Peyer's patch (tissue), 4 donors: ENCODE results near the gene PNKP. TPM values are rescaled to one million over a fixed set of nuclear protein-coding genes. Genes with fewer than 3 reads are reported as not detected.

Experiments
- DNase-seq, 3 donors: peaks; one replicate each; pipeline ENCODE4 v3.0.0-alpha.2; 2017 to 2019
- H3K27ac ChIP-seq, 4 donors: fragments of 200-600 bp; sonication (generic); one replicate each; pipeline ENCODE4 v1.5.1; 2016 to 2019
- H3K27me3 ChIP-seq, 2 donors: fragments of 200-600 bp; sonication (generic); one replicate each; pipeline ENCODE4 v1.5.1; 2019
- H3K36me3 ChIP-seq, 3 donors: fragments of 200-600 bp; sonication (generic); one replicate each; pipeline ENCODE4 v1.5.1; 2016 to 2019
- H3K4me1 ChIP-seq, 4 donors: fragments of 200-600 bp; sonication (generic); one replicate each; pipeline ENCODE4 v1.5.1; 2016 to 2019
- H3K4me3 ChIP-seq, 4 donors: fragments of 200-600 bp; sonication (generic); 1 replicate in 3 of 4; 2 replicates in 1 of 4; pipeline ENCODE4 v1.5.1; 2016 to 2019; ENCODE audit warnings: mild to moderate bottlenecking in 1 of 4
- H3K9me3 ChIP-seq, 4 donors: fragments of 200-600 bp; sonication (generic); one replicate each; pipeline ENCODE4 v1.5.1; 2016 to 2019; ENCODE audit warnings: mild to moderate bottlenecking in 1 of 4
- CTCF ChIP-seq, 6 experiments: fragments of 450-650 bp in 4 of 6; fragments of 200-600 bp in 2 of 6; sonication (generic) in 1 of 6; IDR thresholded peaks; one replicate each; pipeline ENCODE4 v1.5.1; 2017 to 2019; ENCODE audit warnings: antibody characterized with exemption in 6 of 6, mild to moderate bottlenecking in 3 of 6, moderate library complexity in 1 of 6
- POLR2A ChIP-seq, 2 donors: fragments of 450-650 bp; IDR thresholded peaks; one replicate each; pipeline ENCODE4 v1.5.1; 2017; ENCODE audit warnings: antibody characterized with exemption in 2 of 2, mild to moderate bottlenecking in 2 of 2, moderate library complexity in 2 of 2
- total RNA-seq, 4 donors: library from RNA; depleted of rRNA; stranded (reverse); fragments of >200 nt; gene quantifications; one replicate each; pipeline ENCODE4 v1.1.0, GENCODE V29; 2016

Gene PNKP
- total RNA-seq, 4 donors from 2014 or later: 58.7 to 235 (median 118) TPM

- no peak overlapping the region for H3K4me3 ChIP-seq
- no peaks in the 10 kb centered on the region for H3K9me3 ChIP-seq
- H3K27ac ChIP-seq: no peak overlapping the region
- H3K36me3 ChIP-seq: peaks cover 0 to 77% (median 0%) of the 10 kb centered on the region in 3 donors
- no peaks in the 10 kb centered on the region for H3K4me1 ChIP-seq
- no peak for DNase-seq
- TF ChIP-seq POLR2A (IDR thresholded peaks at IDR 0.05) (no peak), CTCF (IDR thresholded peaks at IDR 0.05) (no peak)
- no peaks in the 10 kb centered on the region for H3K27me3 ChIP-seq
These were observed 31.0 kb downstream of the PNKP start for GRCh38 chr19:49836176-49837008.

- H3K27me3 ChIP-seq: no peaks in the 10 kb centered on the region
- no peak for TF ChIP-seq CTCF (IDR thresholded peaks at IDR 0.05)
- H3K4me3 ChIP-seq: no peak overlapping the region
- no peak overlapping the region for H3K27ac ChIP-seq
- H3K4me1 ChIP-seq: no peaks in the 10 kb centered on the region
- no peak for DNase-seq
- no peaks in the 10 kb centered on the region for H3K9me3 ChIP-seq
- H3K36me3 ChIP-seq: peaks cover 0 to 85% (median 0%) of the 10 kb centered on the region in 3 donors
These were observed 31.8 kb downstream of the PNKP start for GRCh38 chr19:49835562-49835961.

GRCh38 chr19:49833599-49833998 lies 33.8 kb downstream of the PNKP start:
- no peak overlapping the region for H3K4me3 ChIP-seq
- H3K27me3 ChIP-seq: no peaks in the 10 kb centered on the region
- no peak overlapping the region for H3K27ac ChIP-seq
- peaks cover 0 to 98% (median 0%) of the 10 kb centered on the region in 3 donors for H3K36me3 ChIP-seq
- no peaks in the 10 kb centered on the region for H3K4me1 ChIP-seq
- no peak for DNase-seq
- H3K9me3 ChIP-seq: no peaks in the 10 kb centered on the region
- TF ChIP-seq CTCF (IDR thresholded peaks at IDR 0.05): no peak
- no peak for TF ChIP-seq POLR2A (IDR thresholded peaks at IDR 0.05)

GRCh38 chr19:49832556-49832955 lies 34.8 kb downstream of the PNKP start:
- no peaks in the 10 kb centered on the region for H3K9me3 ChIP-seq
- no peaks in the 10 kb centered on the region for H3K27me3 ChIP-seq
- no peak overlapping the region for H3K27ac ChIP-seq
- TF ChIP-seq CTCF (IDR thresholded peaks at IDR 0.05): no peak
- TF ChIP-seq POLR2A (IDR thresholded peaks at IDR 0.05): no peak
- H3K4me1 ChIP-seq: no peaks in the 10 kb centered on the region
- no peak for DNase-seq
- H3K36me3 ChIP-seq: peaks cover 0 to 92% (median 0%) of the 10 kb centered on the region in 3 donors
- H3K4me3 ChIP-seq: no peak overlapping the region

GRCh38 chr19:49831592-49831991 lies 35.8 kb downstream of the PNKP start:
- TF ChIP-seq POLR2A (IDR thresholded peaks at IDR 0.05): no peak
- no peak for TF ChIP-seq CTCF (IDR thresholded peaks at IDR 0.05)
- H3K36me3 ChIP-seq: peaks cover 0 to 82% (median 0%) of the 10 kb centered on the region in 3 donors
- no peak overlapping the region for H3K27ac ChIP-seq
- DNase-seq: no peak
- no peaks in the 10 kb centered on the region for H3K9me3 ChIP-seq
- no peak overlapping the region for H3K4me3 ChIP-seq
- no peaks in the 10 kb centered on the region for H3K27me3 ChIP-seq
- H3K4me1 ChIP-seq: no peaks in the 10 kb centered on the region
